Measurements from ENCODE around the gene C6orf163. TPM values are rescaled to one million over a fixed set of nuclear protein-coding genes. Genes with fewer than 3 reads are reported as not detected.

C6orf163 gene
- total and polyA plus RNA-seq, 2 of the 13 experiments (the other 11 are each of a cell fraction or from before 2014, with no cell fraction given), result 0.62 to 1.8 TPM

GRCh38 chr6:87340230-87340629 is 4.4 kb upstream of the C6orf163 start:
- H3K79me2 ChIP-seq (ENCODE audit: insufficient read depth, low read length), result no peaks in the 10 kb centered on the region
- WGBS (ENCODE audit: low lambda C conversion rate), result 95% methylated on average over 4 of the region's 4 CpGs
- no peaks in the 10 kb centered on the region for H3K36me3 ChIP-seq (replicated peaks in 1 of 2; ENCODE audit: control insufficient read depth in 1 of 2, insufficient read depth in 2 of 2, low read length in 2 of 2)
- no TSS peak for BruUV-seq (replicated peaks)
- ATAC-seq, result no peak
- ChIA-PET CTCF (ENCODE audit: low intra/inter-chr PET ratio, low total read pairs) (no interaction called here), POLR2A (no interaction called here)
- in situ Hi-C loops (cut with HindIII; ENCODE audit: extremely low pct_ligation_motif_present, low pct_unique_long_range_greater_than_20kb) (no loop called here), intact Hi-C loops (cut with micrococcal nuclease; ENCODE audit: unreplicated experiment) (no loop called here)
- peaks cover 36% of the 10 kb centered on the region for H3K4me1 ChIP-seq (ENCODE audit: insufficient read depth, low read length)
- no peak for FAIRE-seq
- H3K27ac ChIP-seq (ENCODE audit: extremely low read length, insufficient read depth, low read length), result no peak overlapping the region
- H3K9me3 ChIP-seq (ENCODE audit: low read length), result no peaks in the 10 kb centered on the region
- H3K9ac ChIP-seq (ENCODE audit: insufficient read depth, low read depth, low read length), result no peak overlapping the region
- H3K27me3 ChIP-seq (ENCODE audit: control insufficient read depth in 1 of 2, insufficient read depth in 2 of 2, low read length in 2 of 2), result no peaks in the 10 kb centered on the region
- H3K4me3 ChIP-seq (replicated peaks in 1 of 3; ENCODE audit: insufficient read depth in 1 of 3, low read depth in 2 of 3, low read length in 3 of 3), result no peak overlapping the region
- no peak for DNase-seq (ENCODE audit: low spot score)
- H4K20me1 ChIP-seq (ENCODE audit: insufficient read depth, low read length), result no peaks in the 10 kb centered on the region
- no peak overlapping the region for H3K4me2 ChIP-seq (ENCODE audit: low read depth, low read length)
- H2AFZ ChIP-seq (ENCODE audit: low read length), result no peak overlapping the region
- TF ChIP-seq HNRNPUL1 (IDR thresholded peaks at IDR 0.05; ENCODE audit: low read depth, low read length) (no peak), ZBTB37 (CRISPR knock-in tag; IDR thresholded peaks at IDR 0.05) (no peak), TOE1 (CRISPR knock-in tag; IDR thresholded peaks at IDR 0.05) (no peak), ZBED4 (CRISPR knock-in tag; IDR thresholded peaks at IDR 0.05; ENCODE audit: borderline replicate concordance) (no peak), ZNF121 (CRISPR knock-in tag; IDR thresholded peaks at IDR 0.05) (no peak), PRPF4 (IDR thresholded peaks at IDR 0.05; ENCODE audit: low read depth, low read length, poor library complexity, severe bottlenecking) (no peak), SMAD1 (CRISPR knock-in tag; IDR thresholded peaks at IDR 0.05; ENCODE audit: borderline replicate concordance, low read depth) (no peak), ZFP36L2 (CRISPR knock-in tag; IDR thresholded peaks at IDR 0.05) (no peak), PRMT3 (CRISPR knock-in tag; IDR thresholded peaks at IDR 0.05; ENCODE audit: borderline replicate concordance, low read depth) (no peak), IRX3 (CRISPR knock-in tag; IDR thresholded peaks at IDR 0.05; ENCODE audit: borderline replicate concordance, low read depth) (no peak), ZNF674 (CRISPR knock-in tag; IDR thresholded peaks at IDR 0.05; ENCODE audit: low read depth) (no peak), RNF2 (conservative IDR thresholded peaks at IDR 0.05; ENCODE audit: low read depth) (no peak), PHF5A (CRISPR knock-in tag; IDR thresholded peaks at IDR 0.05; ENCODE audit: low read depth, unreplicated experiment) (no peak), NFIC (IDR thresholded peaks at IDR 0.05; ENCODE audit: low read length) (no peak), ARID2 (CRISPR knock-in tag; IDR thresholded peaks at IDR 0.05; ENCODE audit: borderline replicate concordance) (no peak)
- TF ChIP-seq, protein P1, sequence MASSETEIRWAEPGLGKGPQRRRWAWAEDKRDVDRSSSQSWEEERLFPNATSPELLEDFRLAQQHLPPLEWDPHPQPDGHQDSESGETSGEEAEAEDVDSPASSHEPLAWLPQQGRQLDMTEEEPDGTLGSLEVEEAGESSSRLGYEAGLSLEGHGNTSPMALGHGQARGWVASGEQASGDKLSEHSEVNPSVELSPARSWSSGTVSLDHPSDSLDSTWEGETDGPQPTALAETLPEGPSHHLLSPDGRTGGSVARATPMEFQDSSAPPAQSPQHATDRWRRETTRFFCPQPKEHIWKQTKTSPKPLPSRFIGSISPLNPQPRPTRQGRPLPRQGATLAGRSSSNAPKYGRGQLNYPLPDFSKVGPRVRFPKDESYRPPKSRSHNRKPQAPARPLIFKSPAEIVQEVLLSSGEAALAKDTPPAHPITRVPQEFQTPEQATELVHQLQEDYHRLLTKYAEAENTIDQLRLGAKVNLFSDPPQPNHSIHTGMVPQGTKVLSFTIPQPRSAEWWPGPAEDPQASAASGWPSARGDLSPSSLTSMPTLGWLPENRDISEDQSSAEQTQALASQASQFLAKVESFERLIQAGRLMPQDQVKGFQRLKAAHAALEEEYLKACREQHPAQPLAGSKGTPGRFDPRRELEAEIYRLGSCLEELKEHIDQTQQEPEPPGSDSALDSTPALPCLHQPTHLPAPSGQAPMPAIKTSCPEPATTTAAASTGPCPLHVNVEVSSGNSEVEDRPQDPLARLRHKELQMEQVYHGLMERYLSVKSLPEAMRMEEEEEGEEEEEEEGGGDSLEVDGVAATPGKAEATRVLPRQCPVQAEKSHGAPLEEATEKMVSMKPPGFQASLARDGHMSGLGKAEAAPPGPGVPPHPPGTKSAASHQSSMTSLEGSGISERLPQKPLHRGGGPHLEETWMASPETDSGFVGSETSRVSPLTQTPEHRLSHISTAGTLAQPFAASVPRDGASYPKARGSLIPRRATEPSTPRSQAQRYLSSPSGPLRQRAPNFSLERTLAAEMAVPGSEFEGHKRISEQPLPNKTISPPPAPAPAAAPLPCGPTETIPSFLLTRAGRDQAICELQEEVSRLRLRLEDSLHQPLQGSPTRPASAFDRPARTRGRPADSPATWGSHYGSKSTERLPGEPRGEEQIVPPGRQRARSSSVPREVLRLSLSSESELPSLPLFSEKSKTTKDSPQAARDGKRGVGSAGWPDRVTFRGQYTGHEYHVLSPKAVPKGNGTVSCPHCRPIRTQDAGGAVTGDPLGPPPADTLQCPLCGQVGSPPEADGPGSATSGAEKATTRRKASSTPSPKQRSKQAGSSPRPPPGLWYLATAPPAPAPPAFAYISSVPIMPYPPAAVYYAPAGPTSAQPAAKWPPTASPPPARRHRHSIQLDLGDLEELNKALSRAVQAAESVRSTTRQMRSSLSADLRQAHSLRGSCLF (CRISPR knock-in tag; IDR thresholded peaks at IDR 0.05; ENCODE audit: borderline replicate concordance), result no peak
